Testis (tissue), 3 donors: ENCODE results near the gene SDCCAG8. TPM values are rescaled to one million over a fixed set of nuclear protein-coding genes. Genes with fewer than 3 reads are reported as not detected.

ENCODE experiments used
- DNase-seq: peaks from one replicate; pipeline ENCODE4 v3.0.0-alpha.2; 2019
- H3K27ac ChIP-seq, 2 donors: fragments of 200-600 bp; sonication (generic); one replicate each; pipeline ENCODE4 v1.5.1; 2019
- H3K27me3 ChIP-seq: fragments of 200-600 bp; sonication (generic); one replicate; pipeline ENCODE4 v1.5.1; 2019
- H3K36me3 ChIP-seq: fragments of 200-600 bp; sonication (generic); one replicate; pipeline ENCODE4 v1.5.1; 2017; ENCODE audit warnings: low read depth; ENCODE audit errors: missing control alignments
- H3K4me1 ChIP-seq: fragments of 200-600 bp; sonication (generic); one replicate; pipeline ENCODE4 v1.5.1; 2019
- H3K4me3 ChIP-seq, 2 donors: fragments of 200-600 bp; sonication (generic); one replicate each; pipeline ENCODE4 v1.5.1; 2017 to 2019
- H3K9me3 ChIP-seq: fragments of 200-600 bp; sonication (generic); one replicate; pipeline ENCODE4 v1.5.1; 2017
- POLR2A ChIP-seq: fragments of 450-650 bp; IDR thresholded peaks from one replicate; pipeline ENCODE4 v1.6.1; 2017; ENCODE audit warnings: antibody characterized with exemption, mild to moderate bottlenecking, moderate library complexity
- WGBS, 2 donors: methylation state at CpG; one replicate each; pipeline ENCODE4 v1.1.5; 2018; 5-methylcytosine and 5-hydroxymethylcytosine counted together
- intact Hi-C: fragments of 100-400 bp; cut with DNase I; formaldehyde crosslinking; loops from one replicate; pipeline ENCODE4 v1.15.1; 2023; ENCODE audit warnings: low total_unique reads
- polyA plus RNA-seq: library from polyadenylated mRNA; stranded (reverse); fragments of 350-450 nt; fragmentation: Illumina TruSeq; extraction: RNeasy Lipid Tissue Mini Kit (QIAGEN cat#74804); gene quantifications from one replicate; pipeline ENCODE4 v1.2.3, GENCODE V29; 2014; ENCODE audit warnings: low read depth, low replicate concordance; ENCODE audit not compliant: insufficient read depth
- total RNA-seq, 2 donors: library from RNA; depleted of rRNA; stranded (reverse); fragments of >200 nt; gene quantifications; one replicate each; pipeline ENCODE4 v1.2.3, GENCODE V29; 2016
- TF ChIP-seq, protein P1 (sequence below), 3 experiments: fragments of 450-650 bp in 2 of 3; fragments of 200-600 bp in 1 of 3; sonication (generic) in 1 of 3; IDR thresholded peaks; one replicate each; pipeline ENCODE4 v1.5.1; 2016 to 2019; ENCODE audit warnings: antibody characterized with exemption in 3 of 3, mild to moderate bottlenecking in 2 of 3, moderate library complexity in 1 of 3

Gene SDCCAG8
- total and polyA plus RNA-seq, 3 donors from 2014 or later = 21.9 to 45.4 (median 40.6) TPM

DNA sequence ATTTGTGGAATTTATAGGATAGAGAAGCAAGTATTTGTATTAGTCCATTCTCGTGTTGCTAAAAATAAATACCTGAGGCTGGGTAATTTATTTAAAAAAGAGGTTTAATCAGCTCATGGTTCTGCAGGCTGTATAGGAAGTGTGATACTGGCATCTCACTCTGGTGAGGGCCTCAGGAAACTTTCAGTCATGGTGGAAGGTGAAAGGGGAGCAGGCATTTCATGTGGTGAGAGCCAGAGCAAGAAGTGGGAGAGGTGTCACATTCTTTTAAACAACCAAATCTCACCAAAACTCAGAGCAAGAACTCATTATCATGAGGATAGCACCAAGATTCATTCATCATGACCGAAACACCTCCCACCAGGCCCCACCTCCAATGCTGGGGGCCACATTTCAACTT is 18.1 kb downstream of the SDCCAG8 start:
- H3K9me3 ChIP-seq = no peaks in the 10 kb centered on the region
- H3K4me1 ChIP-seq = peaks cover 4% of the 10 kb centered on the region
- no peak overlapping the region for H3K27ac ChIP-seq
- H3K27me3 ChIP-seq = no peaks in the 10 kb centered on the region
- intact Hi-C loops = no loop called here
- no peaks in the 10 kb centered on the region for H3K36me3 ChIP-seq
- H3K4me3 ChIP-seq = no peak overlapping the region
- TF ChIP-seq POLR2A = no peak
- TF ChIP-seq, protein P1, sequence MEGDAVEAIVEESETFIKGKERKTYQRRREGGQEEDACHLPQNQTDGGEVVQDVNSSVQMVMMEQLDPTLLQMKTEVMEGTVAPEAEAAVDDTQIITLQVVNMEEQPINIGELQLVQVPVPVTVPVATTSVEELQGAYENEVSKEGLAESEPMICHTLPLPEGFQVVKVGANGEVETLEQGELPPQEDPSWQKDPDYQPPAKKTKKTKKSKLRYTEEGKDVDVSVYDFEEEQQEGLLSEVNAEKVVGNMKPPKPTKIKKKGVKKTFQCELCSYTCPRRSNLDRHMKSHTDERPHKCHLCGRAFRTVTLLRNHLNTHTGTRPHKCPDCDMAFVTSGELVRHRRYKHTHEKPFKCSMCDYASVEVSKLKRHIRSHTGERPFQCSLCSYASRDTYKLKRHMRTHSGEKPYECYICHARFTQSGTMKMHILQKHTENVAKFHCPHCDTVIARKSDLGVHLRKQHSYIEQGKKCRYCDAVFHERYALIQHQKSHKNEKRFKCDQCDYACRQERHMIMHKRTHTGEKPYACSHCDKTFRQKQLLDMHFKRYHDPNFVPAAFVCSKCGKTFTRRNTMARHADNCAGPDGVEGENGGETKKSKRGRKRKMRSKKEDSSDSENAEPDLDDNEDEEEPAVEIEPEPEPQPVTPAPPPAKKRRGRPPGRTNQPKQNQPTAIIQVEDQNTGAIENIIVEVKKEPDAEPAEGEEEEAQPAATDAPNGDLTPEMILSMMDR (IDR thresholded peaks at IDR 0.05) = no peak
- no peak for DNase-seq
- 91 to 93% methylated on average over 2 of the region's 2 CpGs for WGBS, 2 donors

DNA sequence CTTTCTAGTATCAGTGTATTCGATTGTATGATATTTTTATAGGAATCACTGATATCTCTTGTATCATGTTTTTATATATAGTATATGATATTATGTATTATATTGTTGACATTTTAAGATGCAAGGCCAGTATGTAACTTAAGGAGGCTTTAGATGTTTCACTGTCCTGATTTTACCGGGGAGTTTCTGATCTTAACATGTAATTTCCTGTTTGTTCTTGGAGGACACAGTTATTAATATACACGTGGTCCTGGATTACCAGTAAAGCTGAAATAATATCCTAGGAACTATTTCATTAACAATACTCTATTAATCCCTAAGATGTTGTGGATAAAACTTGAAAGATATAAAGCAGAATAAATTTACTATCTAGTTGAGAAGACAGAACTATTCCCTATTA is 19.5 kb downstream of the SDCCAG8 start:
- 81 to 88% methylated on average over 3 of the region's 3 CpGs for WGBS, 2 donors
- Histone ChIP-seq H3K9me3 (no peaks in the 10 kb centered on the region), H3K27ac (no peak overlapping the region), H3K27me3 (no peaks in the 10 kb centered on the region), H3K4me3 (no peak overlapping the region), H3K4me1 (peaks cover 3% of the 10 kb centered on the region), H3K36me3 (no peaks in the 10 kb centered on the region)
- DNase-seq = no peak
- no peak for TF ChIP-seq POLR2A
- TF ChIP-seq, protein P1 (IDR thresholded peaks at IDR 0.05) = no peak
- intact Hi-C loops = no loop called here

DNA sequence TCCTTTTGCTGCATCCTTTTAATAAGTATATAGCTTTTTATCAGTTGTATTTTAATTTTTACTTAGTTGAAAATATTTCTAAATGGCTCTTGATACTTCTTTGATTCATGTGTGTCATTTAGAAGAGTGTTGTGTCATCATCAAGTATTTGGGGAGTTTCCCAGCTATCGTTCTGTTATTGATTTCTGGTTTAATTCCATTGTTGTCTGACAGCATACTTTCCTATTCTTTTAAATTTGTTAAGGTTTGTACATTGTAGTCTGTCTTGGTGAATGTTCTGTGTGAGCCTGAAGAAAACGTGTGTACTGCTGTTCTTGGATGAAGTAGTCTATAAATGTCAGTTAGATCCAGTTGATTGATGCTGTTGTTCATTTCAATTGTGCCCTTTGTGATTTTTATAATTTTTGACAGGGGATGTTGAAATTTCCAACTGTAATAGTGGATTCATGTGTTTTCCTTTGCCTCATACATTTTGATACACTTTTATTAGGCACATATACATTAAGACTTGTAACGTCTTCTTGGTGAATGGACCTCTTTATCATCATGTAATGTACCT is 24.8 kb downstream of the SDCCAG8 start:
- TF ChIP-seq, protein P1 (IDR thresholded peaks at IDR 0.05) = no peak
- no peak for TF ChIP-seq POLR2A
- 66 to 79% methylated on average over 3 of the region's 3 CpGs for WGBS, 2 donors
- Histone ChIP-seq H3K4me3 (no peak overlapping the region), H3K27ac (no peak overlapping the region), H3K9me3 (no peaks in the 10 kb centered on the region), H3K36me3 (no peaks in the 10 kb centered on the region), H3K4me1 (no peaks in the 10 kb centered on the region), H3K27me3 (no peaks in the 10 kb centered on the region)
- intact Hi-C loops = no loop called here
- DNase-seq = no peak

- H3K36me3 ChIP-seq = no peaks in the 10 kb centered on the region
- TF ChIP-seq POLR2A = no peak
- TF ChIP-seq, protein P1 (IDR thresholded peaks at IDR 0.05) = no peak
- no peaks in the 10 kb centered on the region for H3K9me3 ChIP-seq
- 97% methylated on average over 5 of the region's 5 CpGs for WGBS, 2 donors
- no peak overlapping the region for H3K27ac ChIP-seq
- DNase-seq = no peak
- intact Hi-C loops = no loop called here
- H3K27me3 ChIP-seq = no peaks in the 10 kb centered on the region
- H3K4me1 ChIP-seq = no peaks in the 10 kb centered on the region
- no peak overlapping the region for H3K4me3 ChIP-seq
Observed at GRCh38 chr1:243281672-243282071, 25.8 kb downstream of the SDCCAG8 start.

DNA sequence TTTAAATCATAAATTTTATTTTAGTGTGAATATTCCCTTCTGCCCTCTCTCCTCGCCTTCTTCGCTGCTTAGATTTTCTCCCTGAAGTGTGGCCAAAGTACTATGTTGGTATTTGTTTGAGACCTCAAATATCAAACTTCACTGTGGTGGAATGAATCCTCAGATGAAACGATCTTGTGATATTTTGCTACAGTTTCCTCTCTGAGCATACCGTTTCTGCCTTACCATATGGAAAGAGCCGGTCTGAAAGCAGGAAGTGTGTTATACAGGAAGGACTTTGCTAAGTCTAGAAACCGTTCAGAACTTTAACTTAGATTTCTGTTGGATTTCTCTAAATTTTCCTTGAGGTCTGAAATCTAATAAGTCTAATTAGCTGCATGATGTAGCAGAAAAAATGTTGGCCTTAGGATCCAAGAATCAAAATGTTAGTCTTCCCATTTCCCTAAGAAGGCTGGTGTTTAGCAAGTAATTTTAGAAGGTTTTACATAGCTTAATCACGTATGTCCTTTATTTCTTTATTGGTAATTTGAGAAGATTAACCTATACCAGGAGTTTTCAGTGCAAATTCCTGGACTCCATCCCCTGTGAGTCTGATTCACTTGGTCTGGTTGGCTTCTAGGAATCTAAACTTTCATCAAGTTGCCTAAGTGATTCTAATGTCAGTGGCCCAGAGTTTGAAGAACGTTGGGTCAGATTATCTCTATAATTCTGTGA is 30.7 kb downstream of the SDCCAG8 start:
- H3K27ac ChIP-seq = no peak overlapping the region
- no peaks in the 10 kb centered on the region for H3K36me3 ChIP-seq

More for the DNA sequence above, 30.7 kb downstream of the SDCCAG8 start:
- no peak for TF ChIP-seq POLR2A
- TF ChIP-seq, protein P1 (IDR thresholded peaks at IDR 0.05) = no peak
- H3K9me3 ChIP-seq = no peaks in the 10 kb centered on the region
- intact Hi-C loops = no loop called here
- DNase-seq = no peak
- no peaks in the 10 kb centered on the region for H3K27me3 ChIP-seq
- H3K4me3 ChIP-seq = no peak overlapping the region
- WGBS, 2 donors = 45 to 55% methylated on average over 8 of the region's 8 CpGs
- H3K4me1 ChIP-seq = peaks cover 4% of the 10 kb centered on the region
